Heart right ventricle (tissue), 16 donors: ENCODE measurements around the gene MAP4K4. TPM values are rescaled to one million over a fixed set of nuclear protein-coding genes. Genes with fewer than 3 reads are reported as not detected.

Source experiments
- ATAC-seq, 8 donors: fragments of 200-7000 bp; cut with Tn5 transposase; one replicate each; pipeline ENCODE4 v1.9.1; 2020; ENCODE audit warnings: mild to moderate bottlenecking in 8 of 8, moderate library complexity in 8 of 8, moderate number of reproducible peaks in 1 of 8
- DNase-seq, 2 donors: peaks; one replicate each; pipeline ENCODE4 v3.0.0-alpha.2; 2020
- H3K27ac ChIP-seq, 10 donors: fragments of 200-600 bp; sonication (generic) in 2 of 10; one replicate each; pipeline versions ENCODE4 v1.5.0 to v1.8.0; 2020 to 2022; ENCODE audit warnings: mild to moderate bottlenecking in 3 of 10
- H3K27me3 ChIP-seq, 7 donors: fragments of 200-600 bp; one replicate each; pipeline ENCODE4 v1.8.0; 2021 to 2022; ENCODE audit warnings: mild to moderate bottlenecking in 2 of 7
- H3K36me3 ChIP-seq, 9 donors: fragments of 200-600 bp; sonication (generic) in 1 of 9; one replicate each; pipeline versions ENCODE4 v1.5.0 to v1.8.0; 2020 to 2022; ENCODE audit warnings: mild to moderate bottlenecking in 2 of 9
- H3K4me1 ChIP-seq, 9 donors: fragments of 200-600 bp; sonication (generic) in 1 of 9; one replicate each; pipeline versions ENCODE4 v1.5.0 to v1.8.0; 2020 to 2022; ENCODE audit warnings: mild to moderate bottlenecking in 4 of 9
- H3K4me3 ChIP-seq, 10 donors: fragments of 200-600 bp; sonication (generic) in 2 of 10; one replicate each; pipeline versions ENCODE4 v1.5.0 to v1.8.0; 2020 to 2022; ENCODE audit warnings: mild to moderate bottlenecking in 7 of 10, moderate library complexity in 2 of 10
- H3K9me3 ChIP-seq, 11 donors: fragments of 200-600 bp in 10 of 11; sonication (generic) in 2 of 11; one replicate each; pipeline versions ENCODE4 v1.5.0 to v1.8.0; 2013 to 2022; ENCODE audit warnings: mild to moderate bottlenecking in 2 of 11, control low read depth in 1 of 11, moderate library complexity in 1 of 11
- CTCF ChIP-seq, 9 donors: fragments of 200-600 bp; sonication (generic) in 2 of 9; IDR thresholded peaks; one replicate each; pipeline versions ENCODE4 v1.5.0 to v1.8.0; 2021 to 2022; ENCODE audit warnings: antibody characterized with exemption in 9 of 9, mild to moderate bottlenecking in 5 of 9, moderate library complexity in 1 of 9
- WGBS, 2 donors: extraction: QIAGEN DNeasy Blood & Tissue Kit; methylation state at CpG; one replicate each; pipeline ENCODE4 v1.1.7; 2013; ENCODE audit warnings: inconsistent platforms in 1 of 2; 5-methylcytosine and 5-hydroxymethylcytosine counted together
- intact Hi-C, 10 donors: fragments of 100-400 bp; cut with DNase I; formaldehyde crosslinking; loops; one replicate each; pipeline versions ENCODE4 v1.11.1 to v1.14.2; 2022
- polyA plus RNA-seq, 2 donors: library from polyadenylated mRNA; stranded (reverse); fragments of 200-250 nt; gene quantifications; one replicate each; pipeline ENCODE4 v1.2.3, GENCODE V29; 2013
- total RNA-seq, 10 donors: library from RNA; stranded (reverse); fragmentation: NEBNext Ultra II Directional in 3 of 10; extraction: Animal tissue kit (Norgen Biotek cat#: 25700) in 3 of 10; gene quantifications; one replicate each; pipeline versions ENCODE4 v1.2.1 to v1.2.4, GENCODE V29; 2021 to 2023
- donor health status: Arrhythmogenic right ventricular cardiomyopathy.
- donor health status: ischemic (EF 13 %, LVEDD 7.1; RV severe dilation, severe dysfunction).
- donor health status: healthy with polysubstance abuse.
- donor health status: DM: no; HTN: yes; CAD: no.
- donor health status: DM: no; HTN: no; CAD: no.
- donor health status: ischemic (EF 25% LVEDD 6.9; RV normal size, moderate dysfunction).
- donor health status: ischemic (EF 25% LVEDD 5.7; RV mildly dilated, moderate dysfunction).
- donor health status: healthy.
- donor health status: DM: yes; HTN: yes; CAD: no.
- donor health status: Ischemic cardiomyopathy.
- donor health status: ischemic (EF 35%, LVEDD 5.7; RV mildly dilated, moderate dysfunction).
- donor health status: nonischemic (EF 11% LVEDD 7.7; RV severe dilation, severe dysfunction).
- donor health status: DM: yes; HTN: yes; CAD: no.
- donor health status: PGD.
- donor health status: ischemic (EF 29% LVEDD 5.4; RV normal size, mild dysfunction).
- donor health status: nonischemic (EF 23%, LVEDD 6.1; RV moderate dilation, normal function).

Gene MAP4K4
- total and polyA plus RNA-seq, 12 donors: 44.3 to 116 (median 86.1) TPM

GRCh38 chr2:101720732-101721131 lies 23.2 kb downstream of the MAP4K4 start:
- Histone ChIP-seq H3K27me3 (no peaks in the 10 kb centered on the region), H3K27ac (no peak overlapping the region), H3K4me1 (peaks cover 4 to 97% (median 84%) of the 10 kb centered on the region in 9 donors), H3K4me3 (no peak overlapping the region), H3K9me3 (no peaks in the 10 kb centered on the region), H3K36me3 (no peaks in the 10 kb centered on the region)
- ATAC-seq (no peak), DNase-seq (no peak)
- no peak for TF ChIP-seq CTCF (IDR thresholded peaks at IDR 0.05)
- 94 to 98% methylated on average over 1 of the region's 1 CpG for WGBS, 2 donors
- intact Hi-C loops: no loop called here

GRCh38 chr2:101722864-101723263 lies 25.4 kb downstream of the MAP4K4 start:
- WGBS, 2 donors: 67 to 74% methylated on average over 4 of the region's 4 CpGs
- TF ChIP-seq CTCF (IDR thresholded peaks at IDR 0.05): no peak
- no peak overlapping the region for H3K4me3 ChIP-seq
- DNase-seq (no peak), ATAC-seq (peak in 1 of 8 donors; percentile 41)
- H3K27ac ChIP-seq: peak overlapping the region in 1 of 10 donors; percentile 2
- H3K36me3 ChIP-seq: no peaks in the 10 kb centered on the region
- no peaks in the 10 kb centered on the region for H3K9me3 ChIP-seq
- H3K27me3 ChIP-seq: no peaks in the 10 kb centered on the region
- intact Hi-C loops: no loop called here
- H3K4me1 ChIP-seq: peaks cover 4 to 98% (median 76%) of the 10 kb centered on the region in 9 donors

GRCh38 chr2:101723371-101724124 lies 26.0 kb downstream of the MAP4K4 start:
- 80 to 86% methylated on average over 4 of the region's 4 CpGs for WGBS, 2 donors
- no peaks in the 10 kb centered on the region for H3K27me3 ChIP-seq
- no peak for DNase-seq
- no peak overlapping the region for H3K4me3 ChIP-seq
- H3K27ac ChIP-seq: peak overlapping the region in 1 of 10 donors; percentile 2
- TF ChIP-seq CTCF (IDR thresholded peaks at IDR 0.05): no peak
- peaks cover 4 to 100% (median 77%) of the 10 kb centered on the region in 9 donors for H3K4me1 ChIP-seq
- no peak for ATAC-seq
- intact Hi-C loops: no loop called here
- H3K9me3 ChIP-seq: no peaks in the 10 kb centered on the region
- H3K36me3 ChIP-seq: no peaks in the 10 kb centered on the region

- 25 to 33% methylated on average over 3 of the region's 3 CpGs for WGBS, 2 donors
- ATAC-seq (peak in 1 of 8 donors; percentile 11), DNase-seq (no peak)
- H3K27ac ChIP-seq: peak overlapping the region in 1 of 10 donors; percentile 2
- no peak for TF ChIP-seq CTCF (IDR thresholded peaks at IDR 0.05)
- intact Hi-C loops: no loop called here
- peaks cover 4 to 98% (median 74%) of the 10 kb centered on the region in 9 donors for H3K4me1 ChIP-seq
- no peaks in the 10 kb centered on the region for H3K9me3 ChIP-seq
- H3K27me3 ChIP-seq: no peaks in the 10 kb centered on the region
- H3K36me3 ChIP-seq: no peaks in the 10 kb centered on the region
- H3K4me3 ChIP-seq: no peak overlapping the region
Measured at GRCh38 chr2:101724125-101724474, 26.6 kb downstream of the MAP4K4 start.
